GM13976 (cell line): ENCODE results near the gene C17orf107.

ENCODE experiments used
- DNase-seq: peaks from one replicate; pipeline ENCODE4 v3.0.0; 2012; ENCODE audit warnings: low spot score
- CTCF ChIP-seq: IDR thresholded peaks from 2 replicates; pipeline ENCODE4 v1.5.1; 2012; ENCODE audit warnings: borderline replicate concordance, mild to moderate bottlenecking; ENCODE audit not compliant: insufficient read depth; ENCODE audit errors: extremely low read depth, missing control alignments, control extremely low read depth
- in situ Hi-C: fragments of 300-500 bp; cut with MboI; formaldehyde crosslinking; loops from one replicate; pipeline ENCODE4 v1.12.0; 2022; ENCODE audit warnings: low sequenced_read_pairs, mixed read lengths, inconsistent platforms; ENCODE audit not compliant: unreplicated experiment

C17orf107 gene

GRCh38 chr17:4945944-4946280 lies 46.6 kb downstream of the C17orf107 start:
- in situ Hi-C loops, result no loop called here
- no peak for TF ChIP-seq CTCF
- DNase-seq, result no peak

- no peak for DNase-seq
- no peak for TF ChIP-seq CTCF
- in situ Hi-C loops, result no loop called here
Measured at GRCh38 chr17:4946312-4946976, 47.1 kb downstream of the C17orf107 start.

GRCh38 chr17:4947010-4947410 lies 47.7 kb downstream of the C17orf107 start:
- in situ Hi-C loops, result no loop called here
- no peak for TF ChIP-seq CTCF
- no peak for DNase-seq

DNA sequence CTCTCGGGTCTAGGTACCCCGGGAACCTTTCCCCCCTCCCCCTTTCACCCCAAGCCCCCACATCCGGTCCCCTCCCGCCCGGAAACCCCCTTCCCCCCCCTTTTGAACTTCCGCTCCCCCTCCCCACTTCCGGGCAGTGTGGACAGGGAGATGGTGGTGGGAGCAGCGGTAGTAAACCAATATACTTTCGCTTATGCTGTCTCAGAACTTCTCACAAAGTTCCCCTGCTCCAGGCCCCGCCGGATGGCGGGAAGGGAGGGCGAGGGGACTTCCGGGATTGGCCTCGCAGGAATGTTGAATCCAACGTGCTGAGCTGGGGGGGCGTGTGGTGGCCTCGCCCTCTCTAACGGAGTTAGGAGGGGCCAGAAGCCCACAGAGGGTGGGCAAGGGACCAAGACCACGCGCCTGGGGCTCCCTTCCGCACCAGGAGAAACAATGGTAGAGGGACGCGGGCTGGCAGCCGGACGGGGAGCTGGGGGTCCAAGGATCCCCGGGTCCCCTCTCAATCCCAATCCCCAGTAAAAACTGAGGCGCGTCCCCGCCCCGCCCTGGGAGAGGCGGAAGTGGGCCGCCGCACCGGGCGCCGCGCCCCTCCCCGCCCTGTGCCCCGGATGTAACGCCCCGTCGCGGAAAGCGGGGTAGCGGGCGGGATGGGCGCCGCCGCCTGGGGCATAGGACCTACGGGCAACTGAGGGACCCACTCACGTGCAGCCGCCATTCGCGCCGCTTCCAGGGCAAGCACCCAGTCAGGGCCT lies 48.3 kb downstream of the C17orf107 start:
- no peak for TF ChIP-seq CTCF
- in situ Hi-C loops, result no loop called here
- DNase-seq, result peak; percentile 79

DNA sequence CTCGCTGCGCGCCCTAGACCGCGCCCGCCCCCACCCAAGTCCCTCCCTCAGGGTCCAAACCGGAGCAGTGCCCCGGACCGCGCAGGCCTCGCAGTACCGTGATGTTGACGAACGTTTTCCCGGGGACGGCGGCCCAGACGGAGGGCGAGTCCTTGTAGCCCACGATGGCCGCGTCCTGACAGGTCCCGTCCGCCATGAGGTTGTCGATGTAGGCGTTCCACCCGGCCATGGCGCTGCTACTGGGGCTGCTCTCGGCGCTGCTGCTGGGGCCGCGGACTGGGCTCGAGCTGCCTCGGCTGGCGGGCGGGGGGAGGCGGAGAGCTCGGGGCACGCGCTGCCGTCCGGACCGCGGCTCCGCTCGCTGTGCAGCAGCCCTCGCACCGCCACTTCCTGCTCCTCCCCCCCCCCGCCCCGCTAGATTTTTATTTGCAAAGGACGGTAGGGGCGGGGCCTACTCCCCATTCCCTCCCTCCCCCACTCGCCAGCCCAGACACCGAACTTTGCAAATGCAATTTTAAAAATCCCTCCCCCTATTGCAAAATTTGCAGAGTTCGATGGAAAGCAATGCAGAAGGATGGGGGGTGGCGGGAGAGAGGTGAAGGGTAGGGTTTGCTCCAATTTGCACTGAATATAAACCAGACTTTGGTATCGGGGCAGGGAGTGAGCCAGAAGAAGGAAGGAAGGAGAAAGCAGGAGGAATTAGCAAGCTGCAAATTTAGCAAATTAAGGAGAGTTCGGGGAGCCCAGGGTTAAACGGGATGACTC lies 49.0 kb downstream of the C17orf107 start, which contains the start of gene PFN1:
TSS of gene PFN1 (minus strand) at position 365 of the 765 bp plus-strand sequence. CDS start at position 229, 136 bp downstream.
- in situ Hi-C loops, result no loop called here
- no peak for TF ChIP-seq CTCF
- DNase-seq, result peak; percentile 91

DNA sequence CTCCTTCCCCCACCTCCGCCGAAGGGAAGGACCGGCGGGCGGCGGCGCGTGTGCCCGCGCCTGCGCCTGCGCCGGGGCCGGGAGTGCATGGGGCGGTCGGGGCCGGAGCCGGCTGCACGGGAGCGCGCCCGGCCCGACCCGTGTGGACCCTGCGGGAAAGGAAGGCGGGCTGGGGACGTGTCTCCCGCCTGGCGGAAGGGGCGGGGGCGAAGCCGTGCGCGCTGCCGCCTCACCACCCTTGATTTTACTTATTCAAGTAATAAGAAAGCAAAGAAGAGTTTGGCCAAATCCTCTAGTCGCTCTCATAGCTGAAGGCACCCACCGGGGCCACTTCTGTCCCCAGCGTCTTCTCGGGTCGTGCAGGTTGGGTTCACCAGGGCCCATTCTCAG lies 49.6 kb downstream of the C17orf107 start:
- in situ Hi-C loops, result no loop called here
- no peak for TF ChIP-seq CTCF
- peak; percentile 89 for DNase-seq
